ENCODE data around the gene EEF1A2. TPM values are rescaled to one million over a fixed set of nuclear protein-coding genes. Genes with fewer than 3 reads are reported as not detected.

Gene EEF1A2
- total and polyA plus RNA-seq, 12 donors = 59.5 to 407 (median 139) TPM

GRCh38 chr20:63456429-63457284, 42.2 kb downstream of the EEF1A2 start:
- DNase-seq = peak in 4 of 7 donors; percentile 15 to 95 (median 44)
- 27 to 56% (median 39%) methylated on average over 10 to 40 of the region's 40 CpGs for WGBS, 4 donors

GRCh38 chr20:63455568-63455859, 43.4 kb downstream of the EEF1A2 start:
- DNase-seq = no peak
- Histone ChIP-seq H3K4me3 (no peak overlapping the region), H3K36me3 (replicated peaks in 1 of 2) (no peaks in the 10 kb centered on the region), H3K27me3 (peaks cover 17% of the 10 kb centered on the region), H3K27ac (peak overlapping the region in 1 of 5 donors; percentile 74), H3K4me1 (replicated peaks in 1 of 2) (no peaks in the 10 kb centered on the region), H3K9me3 (replicated peaks in 1 of 3) (no peaks in the 10 kb centered on the region)
- intact Hi-C loops (cut with DNase I) = no loop called here
- TF ChIP-seq CTCF (IDR thresholded peaks at IDR 0.05) (no peak), POLR2A (IDR thresholded peaks at IDR 0.05) (no peak)
- WGBS, 4 donors = 47 to 60% (median 59%) methylated on average over 1 to 10 of the region's 10 CpGs; no CpG with 5 or more reads in 1 of the 4 donors

More at GRCh38 chr20:63456429-63457284, 42.2 kb downstream of the EEF1A2 start:
- Histone ChIP-seq H3K36me3 (replicated peaks in 1 of 2) (no peaks in the 10 kb centered on the region), H3K27ac (peak overlapping the region in 1 of 5 donors; percentile 73), H3K4me1 (replicated peaks in 1 of 2) (no peaks in the 10 kb centered on the region), H3K4me3 (no peak overlapping the region), H3K27me3 (peaks cover 23% of the 10 kb centered on the region), H3K9me3 (replicated peaks in 1 of 3) (no peaks in the 10 kb centered on the region)
- intact Hi-C loops (cut with DNase I) = no loop called here
- TF ChIP-seq CTCF (IDR thresholded peaks at IDR 0.05) (no peak), POLR2A (IDR thresholded peaks at IDR 0.05) (no peak)

GRCh38 chr20:63454731-63455567, 43.9 kb downstream of the EEF1A2 start:
- H3K36me3 ChIP-seq (replicated peaks in 1 of 2) = no peaks in the 10 kb centered on the region
- H3K27ac ChIP-seq = peak overlapping the region in 1 of 5 donors; percentile 74
- peaks cover 15% of the 10 kb centered on the region for H3K27me3 ChIP-seq
- no peaks in the 10 kb centered on the region for H3K9me3 ChIP-seq (replicated peaks in 1 of 3)
- TF ChIP-seq CTCF (IDR thresholded peaks at IDR 0.05) (no peak), POLR2A (IDR thresholded peaks at IDR 0.05) (no peak)
- H3K4me1 ChIP-seq (replicated peaks in 1 of 2) = no peaks in the 10 kb centered on the region
- 22 to 38% (median 31%) methylated on average over 19 to 35 of the region's 35 CpGs for WGBS, 4 donors
- DNase-seq = no peak
- intact Hi-C loops (cut with DNase I) = no loop called here
- H3K4me3 ChIP-seq = no peak overlapping the region

- no peaks in the 10 kb centered on the region for H3K36me3 ChIP-seq (replicated peaks in 1 of 2)
- H3K27ac ChIP-seq = peak overlapping the region in 1 of 5 donors; percentile 74
- H3K4me1 ChIP-seq (replicated peaks in 1 of 2) = no peaks in the 10 kb centered on the region
- peak in 1 of 7 donors; percentile 75 for DNase-seq
- H3K4me3 ChIP-seq = no peak overlapping the region
- peaks cover 15% of the 10 kb centered on the region for H3K27me3 ChIP-seq
- no peak for TF ChIP-seq POLR2A (IDR thresholded peaks at IDR 0.05)
- TF ChIP-seq CTCF (IDR thresholded peaks at IDR 0.05) = no peak
- intact Hi-C loops (cut with DNase I) = no loop called here
- WGBS, 4 donors = 50 to 67% (median 57%) methylated on average over 13 to 46 of the region's 46 CpGs
- no peaks in the 10 kb centered on the region for H3K9me3 ChIP-seq (replicated peaks in 1 of 3)
These were observed 45.9 kb downstream of the EEF1A2 start for GRCh38 chr20:63452821-63453523.
